Tibial nerve (tissue), 4 donors: ENCODE results near the gene MINDY2. TPM values are rescaled to one million over a fixed set of nuclear protein-coding genes. Genes with fewer than 3 reads are reported as not detected.

Experiments used
- DNase-seq, 2 donors: peaks; one replicate each; pipeline ENCODE4 v3.0.0-alpha.2; 2019; ENCODE audit warnings: low spot score in 2 of 2
- H3K27ac ChIP-seq, 4 donors: fragments of 200-600 bp; sonication (generic) in 3 of 4; one replicate each; pipeline ENCODE4 v1.5.1; 2017 to 2019; ENCODE audit warnings: mild to moderate bottlenecking in 1 of 4
- H3K27me3 ChIP-seq, 2 donors: fragments of 200-600 bp; sonication (generic) in 1 of 2; one replicate each; pipeline versions ENCODE4 v1.5.1 to v1.6.0; 2017 to 2019
- H3K36me3 ChIP-seq, 3 donors: fragments of 200-600 bp; sonication (generic); one replicate each; pipeline ENCODE4 v1.5.1; 2018 to 2019
- H3K4me1 ChIP-seq, 4 donors: fragments of 200-600 bp; sonication (generic) in 3 of 4; one replicate each; pipeline ENCODE4 v1.5.1; 2017 to 2019
- H3K4me3 ChIP-seq, 4 donors: fragments of 200-600 bp; sonication (generic) in 3 of 4; one replicate each; pipeline ENCODE4 v1.5.1; 2017 to 2019; ENCODE audit warnings: mild to moderate bottlenecking in 1 of 4, moderate library complexity in 1 of 4
- H3K9me3 ChIP-seq, 4 donors: fragments of 200-600 bp; sonication (generic) in 3 of 4; one replicate each; pipeline ENCODE4 v1.5.1; 2017 to 2019
- CTCF ChIP-seq, 5 experiments: fragments of 200-600 bp in 3 of 5; fragments of 450-650 bp in 2 of 5; sonication (generic) in 3 of 5; IDR thresholded peaks; one replicate each; pipeline ENCODE4 v1.5.1; 2016 to 2019; ENCODE audit warnings: antibody characterized with exemption in 5 of 5, mild to moderate bottlenecking in 3 of 5, moderate library complexity in 2 of 5
- EP300 ChIP-seq, 2 donors: sonication (generic); formaldehyde crosslinking; IDR thresholded peaks; one replicate each; pipeline ENCODE4 v1.6.1; 2017; ENCODE audit warnings: antibody characterized with exemption in 2 of 2, mild to moderate bottlenecking in 1 of 2
- POLR2A ChIP-seq, 2 donors: fragments of 450-650 bp; IDR thresholded peaks; one replicate each; pipeline ENCODE4 v1.6.1; 2017; ENCODE audit warnings: antibody characterized with exemption in 2 of 2, mild to moderate bottlenecking in 2 of 2, moderate library complexity in 2 of 2
- WGBS, 2 donors: methylation state at CpG; one replicate each; pipeline ENCODE4 v1.1.5; 2018; 5-methylcytosine and 5-hydroxymethylcytosine counted together
- total RNA-seq, 4 donors: library from RNA; depleted of rRNA; stranded (reverse); fragments of >200 nt; gene quantifications; one replicate each; pipeline ENCODE4 v1.1.0, GENCODE V29; 2016

Gene MINDY2
- total RNA-seq, 4 donors from 2014 or later: 26.1 to 47.4 (median 39.9) TPM

GRCh38 chr15:58740436-58740835 lies 30.7 kb upstream of the MINDY2 start:
- Histone ChIP-seq H3K9me3 (no peaks in the 10 kb centered on the region), H3K27ac (no peak overlapping the region), H3K4me3 (no peak overlapping the region), H3K36me3 (no peaks in the 10 kb centered on the region), H3K4me1 (peaks cover 0 to 93% (median 23%) of the 10 kb centered on the region in 4 donors), H3K27me3 (no peaks in the 10 kb centered on the region)
- DNase-seq: no peak
- TF ChIP-seq CTCF (IDR thresholded peaks at IDR 0.05): no peak
- TF ChIP-seq EP300 (IDR thresholded peaks at IDR 0.05): no peak
- TF ChIP-seq POLR2A (IDR thresholded peaks at IDR 0.05): no peak
- WGBS, 2 donors: 88 to 90% methylated on average over 4 of the region's 4 CpGs

DNA sequence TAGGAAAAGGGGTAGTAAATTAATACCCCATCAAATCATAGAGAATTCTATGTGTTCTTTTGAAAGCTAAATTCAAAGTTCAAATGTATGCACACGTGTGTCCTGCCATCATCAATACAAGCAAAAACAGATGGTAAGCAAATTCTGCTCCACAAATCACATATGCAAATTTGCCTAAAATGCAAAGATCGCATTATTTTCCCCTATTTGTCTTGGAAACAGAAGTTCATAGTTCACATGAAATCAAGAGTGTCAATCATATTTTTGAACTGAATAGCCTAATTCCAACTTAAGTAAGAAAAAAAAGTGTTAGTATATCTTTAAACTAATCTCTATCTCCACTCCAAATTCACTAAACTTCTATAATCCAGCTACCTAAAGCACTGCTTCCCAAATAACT lies 30.1 kb upstream of the MINDY2 start:
- H3K4me1 ChIP-seq: peaks cover 0 to 93% (median 25%) of the 10 kb centered on the region in 4 donors
- no peak for DNase-seq
- no peaks in the 10 kb centered on the region for H3K9me3 ChIP-seq
- TF ChIP-seq CTCF (IDR thresholded peaks at IDR 0.05): no peak
- TF ChIP-seq EP300 (IDR thresholded peaks at IDR 0.05): no peak
- no peak for TF ChIP-seq POLR2A (IDR thresholded peaks at IDR 0.05)
- H3K36me3 ChIP-seq: no peaks in the 10 kb centered on the region
- H3K27me3 ChIP-seq: no peaks in the 10 kb centered on the region
- 69 to 70% methylated on average over 2 of the region's 2 CpGs for whole genome bisulfite sequencing, 2 donors
- H3K27ac ChIP-seq: no peak overlapping the region
- no peak overlapping the region for H3K4me3 ChIP-seq

DNA sequence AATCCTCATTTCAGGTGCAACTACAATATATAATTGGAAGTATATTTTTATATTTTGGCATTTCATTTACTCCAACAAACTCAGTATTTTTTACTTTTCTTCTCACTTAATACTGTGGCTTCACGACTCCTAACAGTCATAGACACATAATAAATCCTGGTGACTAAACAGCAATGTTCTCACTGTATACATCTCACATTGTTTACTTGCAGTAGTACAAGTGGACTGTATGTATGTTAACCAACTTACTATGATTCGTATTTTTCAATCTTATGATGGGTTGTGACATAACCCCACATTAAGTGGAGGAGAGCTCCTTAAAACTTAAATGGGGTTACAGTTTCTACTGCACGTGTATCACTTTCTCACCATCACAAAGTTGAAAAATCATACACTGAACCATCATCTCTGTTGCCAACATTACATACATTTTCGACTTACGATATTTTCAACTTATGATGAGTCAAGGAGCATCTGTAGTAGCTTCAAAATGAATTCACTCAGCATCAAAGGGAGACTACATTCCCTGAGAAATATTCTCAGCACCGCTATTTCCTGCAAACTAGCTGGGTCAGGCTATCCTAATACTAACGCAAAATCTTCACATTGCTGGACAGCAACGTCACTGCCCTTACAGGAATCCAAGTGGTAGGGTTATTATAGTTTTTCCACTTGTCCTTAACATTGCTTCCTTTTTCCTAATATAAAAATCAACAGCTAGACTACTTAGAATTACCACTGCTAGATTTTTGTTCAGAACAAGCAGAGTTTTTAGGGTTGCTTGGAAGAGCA lies 28.9 kb upstream of the MINDY2 start:
- Histone ChIP-seq H3K4me3 (no peak overlapping the region), H3K9me3 (no peaks in the 10 kb centered on the region), H3K27ac (peak overlapping the region in 2 of 4 donors; percentile 30 to 31), H3K27me3 (no peaks in the 10 kb centered on the region), H3K36me3 (no peaks in the 10 kb centered on the region), H3K4me1 (peaks cover 0 to 92% (median 33%) of the 10 kb centered on the region in 4 donors)
- DNase-seq: no peak
- TF ChIP-seq EP300 (IDR thresholded peaks at IDR 0.05) (peak in 1 of 2 donors; percentile 20), POLR2A (IDR thresholded peaks at IDR 0.05) (no peak)
- 50 to 63% methylated on average over 8 of the region's 8 CpGs for WGBS, 2 donors

DNA sequence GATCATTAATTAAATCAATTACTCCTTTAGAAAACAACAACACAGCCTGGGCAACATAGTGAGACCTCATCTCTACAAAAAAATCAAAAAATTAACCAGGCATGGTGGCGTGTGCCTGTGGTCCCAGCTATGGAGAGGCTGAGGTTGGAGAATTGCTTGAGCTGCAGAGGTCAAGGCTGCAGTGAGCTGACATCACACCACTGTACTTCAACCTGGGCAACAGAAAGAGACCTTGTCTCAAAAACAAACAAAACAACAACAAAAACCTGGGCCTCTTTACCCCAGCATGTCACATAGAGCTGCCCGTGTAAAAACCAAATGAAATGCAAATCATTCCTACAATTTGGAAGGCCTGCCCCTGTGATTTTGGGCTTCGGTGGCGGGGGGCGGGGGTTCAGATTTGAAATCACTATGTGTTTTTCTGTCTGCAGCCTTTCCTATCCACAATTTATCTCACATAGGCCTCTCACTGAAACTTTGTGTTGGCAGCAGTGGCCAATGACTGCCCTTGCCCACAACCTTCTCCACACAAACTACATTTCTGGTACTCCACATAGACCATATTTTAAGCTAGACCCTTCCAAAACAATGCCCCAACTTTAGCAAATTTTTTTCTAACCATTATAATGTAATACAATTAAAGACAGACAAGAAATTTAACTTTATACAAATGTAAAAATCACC lies 28.1 kb upstream of the MINDY2 start:
- Histone ChIP-seq H3K4me3 (no peak overlapping the region), H3K9me3 (no peaks in the 10 kb centered on the region), H3K4me1 (peaks cover 0 to 92% (median 30%) of the 10 kb centered on the region in 4 donors), H3K27me3 (no peaks in the 10 kb centered on the region), H3K36me3 (no peaks in the 10 kb centered on the region), H3K27ac (peak overlapping the region in 2 of 4 donors; percentile 30 to 31)
- WGBS, 2 donors: 74 to 78% methylated on average over 5 of the region's 5 CpGs
- no peak for DNase-seq
- no peak for TF ChIP-seq POLR2A (IDR thresholded peaks at IDR 0.05)
- TF ChIP-seq CTCF (IDR thresholded peaks at IDR 0.05): no peak
- TF ChIP-seq EP300 (IDR thresholded peaks at IDR 0.05): no peak

GRCh38 chr15:58746174-58746573 lies 24.9 kb upstream of the MINDY2 start:
- no peak for DNase-seq
- TF ChIP-seq CTCF (IDR thresholded peaks at IDR 0.05): no peak
- no peak for TF ChIP-seq EP300 (IDR thresholded peaks at IDR 0.05)
- no peak for TF ChIP-seq POLR2A (IDR thresholded peaks at IDR 0.05)
- 86 to 92% methylated on average over 1 of the region's 1 CpG for WGBS, 2 donors
- Histone ChIP-seq H3K4me3 (peak overlapping the region in 1 of 4 donors; percentile 22), H3K36me3 (no peaks in the 10 kb centered on the region), H3K27me3 (no peaks in the 10 kb centered on the region), H3K27ac (peak overlapping the region in 3 of 4 donors; percentile 5 to 96 (median 73)), H3K9me3 (no peaks in the 10 kb centered on the region), H3K4me1 (peaks cover 0 to 71% (median 27%) of the 10 kb centered on the region in 4 donors)
